ENCODE data around the gene SLC66A2.

GRCh38 chr18:79897940-79898625 is 53.4 kb downstream of the SLC66A2 start:
- no peak for TF ChIP-seq CTCF (IDR thresholded peaks at IDR 0.05; ENCODE audit: low read length)
- no peak for TF ChIP-seq EZH2 (optimal IDR thresholded peaks at IDR 0.05; ENCODE audit: low read depth, low read length)
- TF ChIP-seq EZH2phosphoT487 (IDR thresholded peaks at IDR 0.05; ENCODE audit: low read length), result no peak

All from MM.1S (cell line).